ENCODE data around the gene PTPRO. TPM values are rescaled to one million over a fixed set of nuclear protein-coding genes. Genes with fewer than 3 reads are reported as not detected.

Gene PTPRO
- total RNA-seq, 1 donor, result 3.1 TPM

DNA sequence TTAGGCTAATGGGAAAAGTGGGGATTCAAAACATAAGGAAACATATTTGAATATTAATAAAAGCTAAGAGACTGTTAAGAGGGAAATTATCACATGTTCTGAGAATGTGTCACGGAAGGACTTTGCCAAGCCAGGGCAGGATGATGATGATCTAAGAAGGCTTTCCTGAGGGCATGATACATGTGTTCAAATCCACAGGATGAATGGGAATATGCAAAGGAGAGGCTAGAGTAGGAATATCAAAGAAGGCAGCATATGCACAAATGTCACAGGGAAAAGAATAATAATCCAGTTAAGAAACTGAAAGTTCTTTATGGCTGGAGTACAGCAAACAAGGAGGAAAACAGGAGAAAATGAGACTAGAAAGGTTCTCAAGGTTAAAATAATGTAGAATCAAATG is 107.0 kb downstream of the PTPRO start:
- no peak overlapping the region for H3K4me3 ChIP-seq (ENCODE audit: low read depth, low read length)
- no peak for DNase-seq (ENCODE audit: low read depth)
- TF ChIP-seq, protein P1, sequence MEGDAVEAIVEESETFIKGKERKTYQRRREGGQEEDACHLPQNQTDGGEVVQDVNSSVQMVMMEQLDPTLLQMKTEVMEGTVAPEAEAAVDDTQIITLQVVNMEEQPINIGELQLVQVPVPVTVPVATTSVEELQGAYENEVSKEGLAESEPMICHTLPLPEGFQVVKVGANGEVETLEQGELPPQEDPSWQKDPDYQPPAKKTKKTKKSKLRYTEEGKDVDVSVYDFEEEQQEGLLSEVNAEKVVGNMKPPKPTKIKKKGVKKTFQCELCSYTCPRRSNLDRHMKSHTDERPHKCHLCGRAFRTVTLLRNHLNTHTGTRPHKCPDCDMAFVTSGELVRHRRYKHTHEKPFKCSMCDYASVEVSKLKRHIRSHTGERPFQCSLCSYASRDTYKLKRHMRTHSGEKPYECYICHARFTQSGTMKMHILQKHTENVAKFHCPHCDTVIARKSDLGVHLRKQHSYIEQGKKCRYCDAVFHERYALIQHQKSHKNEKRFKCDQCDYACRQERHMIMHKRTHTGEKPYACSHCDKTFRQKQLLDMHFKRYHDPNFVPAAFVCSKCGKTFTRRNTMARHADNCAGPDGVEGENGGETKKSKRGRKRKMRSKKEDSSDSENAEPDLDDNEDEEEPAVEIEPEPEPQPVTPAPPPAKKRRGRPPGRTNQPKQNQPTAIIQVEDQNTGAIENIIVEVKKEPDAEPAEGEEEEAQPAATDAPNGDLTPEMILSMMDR (IDR thresholded peaks at IDR 0.05; ENCODE audit: insufficient read depth, low read length), result no peak

DNA sequence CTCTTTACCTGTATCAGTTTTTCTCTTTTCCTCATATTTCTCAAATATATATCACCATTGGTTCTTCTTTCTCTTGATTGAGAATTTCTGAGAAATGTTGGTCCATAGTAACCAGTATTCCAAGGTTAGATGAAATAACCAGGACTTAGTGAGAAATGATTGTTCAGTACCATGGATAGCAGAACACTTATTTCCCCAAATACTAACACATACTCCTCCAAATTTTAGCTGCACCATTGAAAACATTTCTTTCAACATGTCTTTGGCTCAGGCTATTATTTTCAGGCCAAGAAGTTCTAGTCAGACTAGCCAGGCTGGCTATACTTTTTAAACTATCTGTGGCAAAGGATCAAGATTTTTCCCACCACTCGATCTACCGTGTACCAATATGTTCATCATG is 113.3 kb downstream of the PTPRO start:
- H3K4me3 ChIP-seq (ENCODE audit: low read depth, low read length), result no peak overlapping the region
- TF ChIP-seq, protein P1 (IDR thresholded peaks at IDR 0.05; ENCODE audit: insufficient read depth, low read length), result no peak
- DNase-seq (ENCODE audit: low read depth), result peak; percentile 20

DNA sequence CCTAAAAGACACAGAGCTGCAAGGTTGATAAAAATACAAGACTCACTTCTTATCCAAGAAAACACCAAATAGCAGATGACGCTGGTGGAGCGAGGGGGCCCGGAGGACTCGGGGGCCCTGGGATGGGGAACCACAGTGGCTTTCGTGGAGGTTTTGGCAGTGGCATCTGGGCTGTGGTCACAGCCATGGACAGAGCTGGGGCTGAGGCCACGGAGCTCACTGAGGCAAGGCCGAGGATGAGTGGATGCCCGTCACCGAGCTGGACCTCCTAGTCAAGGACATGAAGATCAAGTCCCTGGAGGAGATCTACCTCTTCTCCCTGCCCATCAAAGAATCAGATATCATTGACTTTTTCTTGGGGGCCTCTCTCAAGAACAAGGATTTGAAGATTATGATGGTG is 117.2 kb downstream of the PTPRO start:
- H3K4me3 ChIP-seq (ENCODE audit: low read depth, low read length), result no peak overlapping the region
- TF ChIP-seq, protein P1 (IDR thresholded peaks at IDR 0.05; ENCODE audit: insufficient read depth, low read length), result no peak
- no peak for DNase-seq (ENCODE audit: low read depth)

DNA sequence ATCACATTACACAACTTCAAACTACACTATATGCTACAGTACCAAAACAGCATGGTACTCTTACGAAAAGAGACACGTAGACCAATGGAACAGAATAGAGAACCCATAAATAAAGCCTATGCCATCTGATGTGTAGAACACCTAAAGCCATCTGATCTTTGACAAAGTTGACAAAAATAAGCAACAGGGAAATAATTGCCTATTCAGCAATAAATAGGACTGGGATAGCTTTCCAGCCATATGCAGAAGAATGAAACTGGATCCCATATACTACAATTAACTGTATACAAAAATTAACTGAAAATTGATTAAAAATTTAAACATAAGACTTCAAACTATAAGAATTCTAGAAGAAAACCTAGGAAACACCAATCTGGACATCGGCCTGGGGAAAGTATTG is 120.7 kb downstream of the PTPRO start:
- TF ChIP-seq, protein P1 (IDR thresholded peaks at IDR 0.05; ENCODE audit: insufficient read depth, low read length), result no peak
- DNase-seq (ENCODE audit: low read depth), result no peak
- no peak overlapping the region for H3K4me3 ChIP-seq (ENCODE audit: low read depth, low read length)

DNA sequence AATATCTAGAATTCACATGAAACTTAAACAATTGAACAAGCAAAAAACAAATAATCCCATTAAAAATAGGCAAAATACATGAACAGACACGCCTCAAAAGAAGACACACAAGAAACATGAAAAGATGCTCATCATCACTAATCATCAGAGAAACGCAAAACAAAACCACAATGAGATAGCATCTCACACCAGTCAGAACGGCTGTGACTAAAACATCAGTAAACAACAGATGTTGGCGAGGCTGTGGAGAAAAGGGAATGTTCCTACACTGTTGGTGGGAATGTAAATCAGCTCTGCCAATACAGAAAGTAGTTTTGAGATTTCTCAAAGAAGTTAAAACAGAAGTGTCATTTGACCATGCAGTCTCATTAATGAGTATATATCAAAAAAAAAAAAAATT is 121.3 kb downstream of the PTPRO start:
- no peak for DNase-seq (ENCODE audit: low read depth)
- no peak overlapping the region for H3K4me3 ChIP-seq (ENCODE audit: low read depth, low read length)
- TF ChIP-seq, protein P1 (IDR thresholded peaks at IDR 0.05; ENCODE audit: insufficient read depth, low read length), result no peak

DNA sequence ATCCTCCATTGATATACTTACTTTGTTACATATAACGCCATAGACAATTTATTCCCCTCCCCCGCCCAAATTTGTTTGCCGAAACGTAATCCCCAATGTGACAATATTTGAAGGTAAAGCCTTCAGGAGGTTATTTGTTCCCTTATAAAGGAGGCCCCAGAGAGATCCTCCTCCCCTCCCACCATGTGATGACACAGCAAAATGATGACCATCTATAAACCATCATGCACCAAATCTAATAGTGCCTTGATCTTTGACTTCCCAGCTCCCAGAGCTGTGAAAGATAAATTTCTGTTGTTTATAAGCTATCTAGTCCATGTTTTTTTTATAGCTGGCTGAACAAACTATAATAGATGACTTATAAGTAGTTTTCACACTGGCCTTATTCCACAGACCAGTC is 122.2 kb downstream of the PTPRO start:
- TF ChIP-seq, protein P1 (IDR thresholded peaks at IDR 0.05; ENCODE audit: insufficient read depth, low read length), result no peak
- no peak overlapping the region for H3K4me3 ChIP-seq (ENCODE audit: low read depth, low read length)
- DNase-seq (ENCODE audit: low read depth), result no peak

DNA sequence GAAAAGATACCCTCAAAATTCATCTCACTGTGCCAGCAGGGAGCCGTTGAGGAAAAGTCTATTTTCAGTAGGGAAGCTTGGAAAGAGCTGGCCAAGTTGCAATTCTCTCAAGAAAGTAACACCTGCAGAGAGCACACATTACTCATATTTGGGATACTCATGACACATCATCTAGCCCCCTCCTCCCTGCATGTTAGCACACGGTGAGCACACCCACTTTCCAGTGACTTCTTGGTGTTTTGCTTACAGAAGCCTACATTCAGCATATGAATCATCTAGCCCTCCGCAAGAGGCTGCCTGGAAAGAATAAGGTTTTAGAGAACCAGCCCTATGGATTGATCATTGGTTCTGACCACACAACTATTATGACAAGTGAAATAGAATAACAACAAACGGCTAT is 124.5 kb downstream of the PTPRO start:
- no peak overlapping the region for H3K4me3 ChIP-seq (ENCODE audit: low read depth, low read length)
- DNase-seq (ENCODE audit: low read depth), result no peak
- TF ChIP-seq, protein P1 (IDR thresholded peaks at IDR 0.05; ENCODE audit: insufficient read depth, low read length), result no peak

All from fibroblast of the aortic adventitia (primary cell).